Measurements from ENCODE around the gene SMAD6.
"Not testable (repeated sequence)": the region's sequence is repeated elsewhere in the genome, so short reads cannot be mapped to it uniquely, and the experiment has no call there.

Gene SMAD6

GRCh38 chr15:66677336-66677735 is 24.7 kb upstream of the SMAD6 start:
- DNase-seq, result no peak

GRCh38 chr15:66679061-66679656 is 22.9 kb upstream of the SMAD6 start:
- no peak for DNase-seq

GRCh38 chr15:66679657-66680108 is 22.4 kb upstream of the SMAD6 start:
- DNase-seq, result no peak

GRCh38 chr15:66680502-66680901 is 21.5 kb upstream of the SMAD6 start:
- DNase-seq, result no peak

GRCh38 chr15:66681395-66681794 is 20.6 kb upstream of the SMAD6 start:
- no peak for DNase-seq

- DNase-seq, result no peak
Measured at GRCh38 chr15:66682246-66682645, 19.8 kb upstream of the SMAD6 start.

GRCh38 chr15:66682865-66683264 is 19.2 kb upstream of the SMAD6 start:
- DNase-seq, result no peak

- DNase-seq, result no peak
Measured at GRCh38 chr15:66684136-66684681, 17.8 kb upstream of the SMAD6 start.

- no peak for DNase-seq
Measured at GRCh38 chr15:66685638-66686150, 16.3 kb upstream of the SMAD6 start.

GRCh38 chr15:66690912-66691311 is 11.1 kb upstream of the SMAD6 start:
- not testable (repeated sequence) for DNase-seq

GRCh38 chr15:66691727-66692126 is 10.3 kb upstream of the SMAD6 start:
- no peak for DNase-seq

GRCh38 chr15:66692391-66692790 is 9.6 kb upstream of the SMAD6 start:
- no peak for DNase-seq

GRCh38 chr15:66692808-66693596 is 9.0 kb upstream of the SMAD6 start:
- no peak for DNase-seq

GRCh38 chr15:66696770-66697169 is 5.3 kb upstream of the SMAD6 start:
- no peak for DNase-seq

GRCh38 chr15:66698318-66698961 is 3.6 kb upstream of the SMAD6 start:
- DNase-seq, result no peak

- DNase-seq, result no peak
Measured at GRCh38 chr15:66698971-66699370, 3.1 kb upstream of the SMAD6 start.

- DNase-seq, result no peak
Measured at GRCh38 chr15:66700412-66700801, 1.6 kb upstream of the SMAD6 start.

- peak; percentile 55 for DNase-seq
Measured at GRCh38 chr15:66700802-66701421, 1.1 kb upstream of the SMAD6 start.

GRCh38 chr15:66701422-66702034 is 508 bp upstream of the SMAD6 start:
- DNase-seq, result no peak

GRCh38 chr15:66702787-66703539 is 927 bp downstream of the SMAD6 start:
- no peak for DNase-seq

GRCh38 chr15:66703540-66703941 is 1.5 kb downstream of the SMAD6 start:
- no peak for DNase-seq
